ENCODE measurements around the gene EOLA1.

GRCh38 chrX:149563359-149563758, 22.5 kb downstream of the EOLA1 start:
- TF ChIP-seq CTCF (IDR thresholded peaks at IDR 0.05) = no peak
- TF ChIP-seq POLR2A (IDR thresholded peaks at IDR 0.05) = no peak
